GM12875 (cell line): ENCODE results near the gene GPC3.

Source experiments
- H3K4me3 ChIP-seq: one replicate; pipeline ENCODE4 v1.5.1; 2011; ENCODE audit warnings: low read depth, low read length, control low read depth
- CTCF ChIP-seq: IDR thresholded peaks from 2 replicates; pipeline ENCODE4 v1.5.1; 2011; ENCODE audit warnings: low read depth, mild to moderate bottlenecking, control low read depth, inconsistent platforms, low read length, moderate library complexity, borderline replicate concordance; ENCODE audit not compliant: insufficient read depth

The GPC3 gene

GRCh38 chrX:133849676-133850075 is 135.7 kb downstream of the GPC3 start:
- H3K4me3 ChIP-seq = no peak overlapping the region
- no peak for TF ChIP-seq CTCF

DNA sequence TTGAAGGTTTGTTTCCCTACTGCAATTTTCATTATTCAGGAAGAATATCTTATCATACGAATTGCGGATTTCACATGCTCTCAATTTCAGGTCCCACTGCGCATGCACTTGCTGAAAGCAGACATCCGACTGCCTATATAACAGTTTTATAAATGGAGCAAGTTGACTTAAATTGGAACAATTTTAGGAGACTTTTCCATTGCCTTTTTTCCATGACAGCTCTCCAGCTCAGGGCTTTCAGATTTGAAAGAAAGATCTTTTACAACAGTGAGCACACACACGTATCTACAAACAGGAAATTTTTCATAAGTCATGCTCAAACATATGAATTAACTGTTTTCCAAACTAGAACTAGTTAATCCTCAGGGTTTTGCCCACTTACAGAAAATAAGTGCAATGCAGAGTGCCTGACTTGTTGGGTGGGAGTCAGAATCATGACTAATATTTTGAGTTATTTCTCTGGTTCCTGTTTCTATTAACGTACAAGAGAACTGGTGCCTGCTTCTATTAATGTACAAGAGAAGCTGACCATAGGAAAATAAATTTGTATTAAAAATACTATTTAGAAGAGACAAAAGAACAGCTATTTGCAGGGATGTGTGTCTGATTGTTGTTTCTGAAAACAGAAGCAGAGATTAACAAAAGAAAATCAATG is 137.9 kb downstream of the GPC3 start:
- H3K4me3 ChIP-seq = no peak overlapping the region
- no peak for TF ChIP-seq CTCF

DNA sequence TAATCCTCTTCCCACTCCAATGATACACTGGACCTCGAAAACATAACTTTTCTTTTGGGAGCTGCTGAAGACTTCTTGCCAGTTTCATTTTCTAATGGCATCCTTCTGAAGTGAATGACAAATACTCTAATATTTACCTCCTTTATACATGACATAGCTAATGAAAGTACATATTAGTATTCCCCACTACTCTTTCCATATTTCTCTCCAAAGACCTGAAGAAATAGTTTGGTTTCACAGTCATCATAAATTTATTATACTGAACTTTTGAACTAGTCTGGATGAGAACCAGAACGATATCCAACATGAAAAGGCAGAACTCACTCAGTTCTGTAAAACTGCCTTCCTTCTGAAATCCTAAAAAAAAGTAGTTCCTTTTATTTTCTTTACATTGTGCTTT is 139.1 kb downstream of the GPC3 start:
- H3K4me3 ChIP-seq = no peak overlapping the region
- TF ChIP-seq CTCF = no peak

DNA sequence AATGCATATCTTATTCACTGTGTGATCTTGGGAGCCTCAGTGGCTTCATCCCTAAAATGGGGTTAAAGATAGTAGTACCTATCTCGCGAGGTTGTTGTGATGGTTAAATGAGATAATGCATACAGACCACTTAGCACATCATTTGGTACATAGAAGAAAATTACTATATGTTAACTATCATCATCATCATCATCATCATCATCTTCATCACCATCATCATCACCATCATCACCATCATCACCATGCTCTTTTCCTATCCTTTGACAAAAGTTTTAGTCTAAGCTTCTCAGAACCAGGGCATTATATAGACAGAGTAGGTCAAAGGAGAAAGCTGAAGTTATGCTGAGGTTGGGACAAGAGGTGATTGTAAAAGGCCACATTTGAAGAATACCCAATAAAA is 145.0 kb downstream of the GPC3 start:
- TF ChIP-seq CTCF = no peak
- no peak overlapping the region for H3K4me3 ChIP-seq

DNA sequence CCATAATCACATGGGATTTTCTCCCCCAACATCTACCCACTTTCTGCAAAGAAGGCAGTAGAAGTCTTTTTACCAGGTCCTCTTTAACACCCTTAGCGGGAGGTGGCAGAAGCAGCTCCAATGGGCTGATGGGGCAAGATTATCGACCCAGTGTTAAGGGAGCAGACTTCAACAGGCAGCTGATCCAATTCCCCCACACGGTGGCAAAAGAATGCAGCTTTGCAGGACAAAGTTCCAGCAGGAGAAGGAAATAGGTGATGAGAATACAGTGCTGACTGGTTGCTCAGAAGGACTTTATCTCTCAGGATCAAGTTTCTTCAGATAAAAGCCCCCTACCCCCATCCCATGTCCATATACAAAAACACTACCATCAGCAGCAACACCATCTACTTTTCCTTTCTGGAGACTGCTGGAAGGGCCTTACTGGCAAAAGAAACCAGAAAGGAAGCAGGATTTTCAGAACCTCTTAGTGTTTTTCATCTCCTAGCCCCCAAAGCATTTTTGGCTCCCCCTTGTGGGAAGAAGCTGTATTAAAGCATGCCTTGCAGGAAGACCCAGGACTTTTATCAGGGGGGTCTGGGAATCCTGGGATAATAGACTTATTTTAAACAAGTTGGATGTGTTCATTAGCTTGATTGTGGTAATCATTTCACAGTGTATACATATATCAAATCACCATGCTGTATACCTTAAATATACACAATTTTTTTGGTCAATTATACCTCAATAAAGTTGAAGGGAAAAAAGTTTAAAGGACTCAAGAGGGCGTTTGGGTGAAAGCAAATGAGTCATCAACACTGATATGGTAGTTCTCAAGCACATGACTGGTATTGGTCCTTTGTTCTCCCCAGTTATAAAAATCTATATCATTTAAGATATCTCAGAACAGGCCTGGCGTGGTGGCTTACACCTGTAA is 146.4 kb downstream of the GPC3 start:
- peak; percentile 56; the same call in 1 of the 2 replicates for TF ChIP-seq CTCF
- no peak overlapping the region for H3K4me3 ChIP-seq

DNA sequence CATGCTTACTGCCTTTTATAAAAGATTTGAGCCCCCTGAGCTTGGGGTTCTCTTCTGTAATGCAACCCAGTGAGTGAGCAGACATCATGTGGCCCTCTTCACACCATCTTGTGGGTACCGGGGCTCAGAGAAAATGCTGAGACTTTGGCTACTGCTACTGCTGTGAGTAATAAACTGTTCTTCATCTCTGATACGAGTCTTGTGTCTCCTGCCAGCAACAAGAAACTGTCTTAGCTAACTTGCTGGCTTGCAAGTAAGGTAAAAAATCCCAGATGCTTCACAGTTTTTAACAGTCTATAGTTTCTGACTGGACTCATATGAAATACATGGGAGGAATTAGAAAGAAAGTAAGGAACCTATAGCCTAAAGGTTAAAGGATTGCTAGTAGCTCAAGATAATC is 148.3 kb downstream of the GPC3 start:
- no peak overlapping the region for H3K4me3 ChIP-seq
- no peak for TF ChIP-seq CTCF

DNA sequence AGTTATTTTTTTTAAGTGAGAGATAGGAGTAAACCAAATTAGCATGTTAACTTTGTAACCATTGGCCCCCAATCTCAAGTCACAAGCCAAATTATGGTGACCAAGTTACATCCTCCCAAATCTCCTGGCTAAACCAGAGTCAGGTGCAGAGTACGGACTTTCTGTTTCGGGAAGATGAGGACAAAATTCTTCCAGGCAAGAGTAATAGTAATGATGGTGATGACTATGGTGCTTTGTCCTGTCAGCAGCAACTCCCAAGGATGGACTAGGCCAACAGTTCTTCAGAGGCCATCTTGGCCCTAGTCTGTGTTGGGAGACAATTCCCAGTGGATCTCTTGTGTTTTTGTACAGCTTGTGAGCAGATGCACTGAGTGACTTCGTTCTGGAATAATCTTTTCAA is 148.8 kb downstream of the GPC3 start:
- no peak for TF ChIP-seq CTCF

More for the DNA sequence above, 148.8 kb downstream of the GPC3 start:
- H3K4me3 ChIP-seq = no peak overlapping the region
